ENCODE data around the gene PHLDA1. TPM values are rescaled to one million over a fixed set of nuclear protein-coding genes. Genes with fewer than 3 reads are reported as not detected.

PHLDA1 gene
- total RNA-seq, 1 experiment from 2014 or later, result 4.9 TPM

DNA sequence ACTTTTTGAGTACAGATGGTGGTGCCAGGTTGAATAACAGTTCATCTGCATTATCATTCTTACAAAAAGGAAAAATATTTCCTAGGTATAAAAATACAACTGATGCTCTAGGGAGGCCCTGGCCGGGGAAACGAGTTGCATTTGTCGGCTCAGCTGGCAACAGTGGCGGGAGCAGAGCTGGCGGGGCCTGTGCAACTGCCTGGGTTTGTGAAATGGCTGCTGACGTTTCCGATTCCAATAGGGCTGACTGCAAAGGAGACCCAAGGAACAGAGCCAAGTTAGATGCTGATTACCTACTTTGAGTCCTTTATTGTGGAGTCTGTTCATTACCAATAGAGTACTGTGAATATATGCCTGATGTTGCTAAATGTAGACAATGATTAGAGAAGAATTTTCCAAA, 25.8 kb upstream of the PHLDA1 start:
- H3K27me3 ChIP-seq (replicated peaks; ENCODE audit: insufficient read depth, low read depth, low read length, poor library complexity), result no peaks in the 10 kb centered on the region
- intact Hi-C loops (cut with micrococcal nuclease; ENCODE audit: unreplicated experiment), result loop anchor here (5.0 kb wide), 1 partner anchor 400 kb away; no protein-coding TSS in a partner anchor
- H3K4me3 ChIP-seq (ENCODE audit: low read depth, low read length, poor library complexity, severe bottlenecking), result no peak overlapping the region
- TF ChIP-seq, protein P1, sequence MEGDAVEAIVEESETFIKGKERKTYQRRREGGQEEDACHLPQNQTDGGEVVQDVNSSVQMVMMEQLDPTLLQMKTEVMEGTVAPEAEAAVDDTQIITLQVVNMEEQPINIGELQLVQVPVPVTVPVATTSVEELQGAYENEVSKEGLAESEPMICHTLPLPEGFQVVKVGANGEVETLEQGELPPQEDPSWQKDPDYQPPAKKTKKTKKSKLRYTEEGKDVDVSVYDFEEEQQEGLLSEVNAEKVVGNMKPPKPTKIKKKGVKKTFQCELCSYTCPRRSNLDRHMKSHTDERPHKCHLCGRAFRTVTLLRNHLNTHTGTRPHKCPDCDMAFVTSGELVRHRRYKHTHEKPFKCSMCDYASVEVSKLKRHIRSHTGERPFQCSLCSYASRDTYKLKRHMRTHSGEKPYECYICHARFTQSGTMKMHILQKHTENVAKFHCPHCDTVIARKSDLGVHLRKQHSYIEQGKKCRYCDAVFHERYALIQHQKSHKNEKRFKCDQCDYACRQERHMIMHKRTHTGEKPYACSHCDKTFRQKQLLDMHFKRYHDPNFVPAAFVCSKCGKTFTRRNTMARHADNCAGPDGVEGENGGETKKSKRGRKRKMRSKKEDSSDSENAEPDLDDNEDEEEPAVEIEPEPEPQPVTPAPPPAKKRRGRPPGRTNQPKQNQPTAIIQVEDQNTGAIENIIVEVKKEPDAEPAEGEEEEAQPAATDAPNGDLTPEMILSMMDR (conservative IDR thresholded peaks at IDR 0.05; ENCODE audit: low read depth, low read length), result no peak
- TF ChIP-seq EZH2 (IDR thresholded peaks at IDR 0.05; ENCODE audit: borderline replicate concordance, low read depth, low read length, poor library complexity, severe bottlenecking), result no peak
- ChIA-PET CTCF (no interaction called here), POLR2A (ENCODE audit: low non-redundant PET) (no interaction called here)
- peaks cover 3% of the 10 kb centered on the region for H3K4me1 ChIP-seq (ENCODE audit: insufficient read depth, low read length, poor library complexity, severe bottlenecking)
- DNase-seq (ENCODE audit: low spot score), result no peak
- BruUV-seq (replicated peaks), result no TSS peak
- H3K9me3 ChIP-seq (ENCODE audit: low read depth, low read length, poor library complexity, severe bottlenecking), result no peaks in the 10 kb centered on the region
- H3K36me3 ChIP-seq (ENCODE audit: insufficient read depth, low read length, poor library complexity, severe bottlenecking), result peaks cover 98% of the 10 kb centered on the region
- no peak overlapping the region for H3K27ac ChIP-seq (ENCODE audit: low read depth, low read length, poor library complexity, severe bottlenecking)

DNA sequence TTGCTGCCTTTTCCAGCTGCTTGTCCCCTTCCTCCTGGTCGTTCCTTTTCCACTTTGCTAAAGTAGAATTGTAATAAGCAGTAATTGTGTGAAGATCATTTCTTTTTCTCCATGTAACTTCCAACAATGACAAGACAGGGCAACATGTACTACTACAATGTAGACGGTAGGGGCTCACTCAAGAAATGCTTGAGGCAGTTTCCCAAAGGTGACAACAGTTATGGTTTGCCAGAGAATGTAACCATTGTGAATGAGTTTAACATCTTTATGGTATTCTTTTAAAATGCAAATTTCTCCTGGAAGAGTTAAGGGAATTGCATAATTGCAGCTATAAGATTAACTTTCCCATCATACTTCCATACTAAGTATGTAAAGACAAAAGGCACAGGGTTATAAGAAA, 23.8 kb upstream of the PHLDA1 start:
- Histone ChIP-seq H3K9me3 (ENCODE audit: low read depth, low read length, poor library complexity, severe bottlenecking) (no peaks in the 10 kb centered on the region), H3K4me3 (ENCODE audit: low read depth, low read length, poor library complexity, severe bottlenecking) (no peak overlapping the region), H3K27me3 (replicated peaks; ENCODE audit: insufficient read depth, low read depth, low read length, poor library complexity) (no peaks in the 10 kb centered on the region), H3K27ac (ENCODE audit: low read depth, low read length, poor library complexity, severe bottlenecking) (no peak overlapping the region), H3K4me1 (ENCODE audit: insufficient read depth, low read length, poor library complexity, severe bottlenecking) (no peaks in the 10 kb centered on the region), H3K36me3 (ENCODE audit: insufficient read depth, low read length, poor library complexity, severe bottlenecking) (peaks cover 95% of the 10 kb centered on the region)
- ChIA-PET CTCF (no interaction called here), POLR2A (ENCODE audit: low non-redundant PET) (no interaction called here)
- no TSS peak for BruUV-seq (replicated peaks)
- intact Hi-C loops (cut with micrococcal nuclease; ENCODE audit: unreplicated experiment), result loop anchor here (5.0 kb wide), 1 partner anchor 402 kb away; no protein-coding TSS in a partner anchor
- DNase-seq (ENCODE audit: low spot score), result no peak
- no peak for TF ChIP-seq EZH2 (IDR thresholded peaks at IDR 0.05; ENCODE audit: borderline replicate concordance, low read depth, low read length, poor library complexity, severe bottlenecking)

DNA sequence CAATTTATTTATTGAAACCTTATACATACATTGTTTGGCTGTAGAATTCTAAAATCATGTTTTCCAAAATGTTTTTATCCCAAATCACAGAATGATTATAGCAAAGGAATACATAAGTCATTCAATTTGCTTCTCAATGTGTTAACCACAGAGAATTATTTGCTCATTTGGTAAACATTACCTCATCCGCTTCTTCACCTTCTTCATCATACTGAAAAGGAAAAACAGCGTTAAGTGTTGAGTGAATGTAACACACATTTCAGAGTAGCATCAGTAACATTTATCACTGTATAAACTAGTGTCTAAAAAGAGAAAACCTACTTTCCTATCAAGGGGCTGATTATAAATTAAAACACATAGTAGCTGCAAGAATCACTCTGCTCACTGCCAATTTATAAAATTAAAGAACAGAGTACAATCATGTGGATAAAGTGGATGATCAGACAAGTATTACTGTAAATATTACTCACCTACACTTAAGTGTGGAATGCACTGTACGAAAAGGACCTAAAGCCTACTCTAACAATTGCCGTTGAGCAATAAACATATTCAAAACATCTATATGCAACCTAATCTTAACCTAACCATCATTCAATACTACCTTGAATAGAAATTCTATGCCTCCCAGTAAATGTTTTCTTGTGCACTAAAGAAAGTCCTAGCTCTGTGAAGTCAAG, 18.1 kb upstream of the PHLDA1 start:
- H3K27ac ChIP-seq (ENCODE audit: low read depth, low read length, poor library complexity, severe bottlenecking), result no peak overlapping the region
- POLR2A ChIA-PET (ENCODE audit: low non-redundant PET), result no interaction called here
- CTCF ChIA-PET, result no interaction called here
- no peaks in the 10 kb centered on the region for H3K9me3 ChIP-seq (ENCODE audit: low read depth, low read length, poor library complexity, severe bottlenecking)
- intact Hi-C loops (cut with micrococcal nuclease; ENCODE audit: unreplicated experiment), result loop anchor here (10.0 kb wide), 1 partner anchor 535 kb away; no protein-coding TSS in a partner anchor
- H3K27me3 ChIP-seq (replicated peaks; ENCODE audit: insufficient read depth, low read depth, low read length, poor library complexity), result no peaks in the 10 kb centered on the region
- no peak overlapping the region for H3K4me3 ChIP-seq (ENCODE audit: low read depth, low read length, poor library complexity, severe bottlenecking)
- H3K4me1 ChIP-seq (ENCODE audit: insufficient read depth, low read length, poor library complexity, severe bottlenecking), result no peaks in the 10 kb centered on the region
- DNase-seq (ENCODE audit: low spot score), result no peak
- BruUV-seq (replicated peaks), result no TSS peak
- TF ChIP-seq, protein P1 (conservative IDR thresholded peaks at IDR 0.05; ENCODE audit: low read depth, low read length), result no peak
- TF ChIP-seq EZH2 (IDR thresholded peaks at IDR 0.05; ENCODE audit: borderline replicate concordance, low read depth, low read length, poor library complexity, severe bottlenecking), result no peak
- peaks cover 91% of the 10 kb centered on the region for H3K36me3 ChIP-seq (ENCODE audit: insufficient read depth, low read length, poor library complexity, severe bottlenecking)
